Astrocyte (in vitro differentiated cells and primary cell): ENCODE measurements around the gene COPB2.

Experiments used
- CTCF ChIP-seq: IDR thresholded peaks from 2 replicates; pipeline ENCODE4 v1.5.1; 2011; ENCODE audit warnings: low read depth, mild to moderate bottlenecking, inconsistent platforms, low read length, moderate library complexity; ENCODE audit not compliant: insufficient read depth
- EZH2 ChIP-seq: IDR thresholded peaks from 2 replicates; pipeline ENCODE4 v1.6.1; 2012; ENCODE audit warnings: mild to moderate bottlenecking, low read length, inconsistent platforms; ENCODE audit not compliant: insufficient read depth

GRCh38 chr3:139329364-139329850 is 60.0 kb downstream of the COPB2 start:
- TF ChIP-seq EZH2 (no peak), CTCF (peak; percentile 76)
